GM19395 (cell line): ENCODE results near the gene TRIM28.

Experiments
- ATAC-seq: cut with Tn5 transposase; IDR thresholded peaks from one replicate; pipeline ENCODE4 v1.9.1; 2021; ENCODE audit warnings: mild to moderate bottlenecking, moderate library complexity; ENCODE audit not compliant: unreplicated experiment

Gene TRIM28

GRCh38 chr19:58547323-58548312, 3.8 kb downstream of the TRIM28 start:
- ATAC-seq, result no peak

GRCh38 chr19:58548859-58549663, 5.2 kb downstream of the TRIM28 start:
- no peak for ATAC-seq

DNA sequence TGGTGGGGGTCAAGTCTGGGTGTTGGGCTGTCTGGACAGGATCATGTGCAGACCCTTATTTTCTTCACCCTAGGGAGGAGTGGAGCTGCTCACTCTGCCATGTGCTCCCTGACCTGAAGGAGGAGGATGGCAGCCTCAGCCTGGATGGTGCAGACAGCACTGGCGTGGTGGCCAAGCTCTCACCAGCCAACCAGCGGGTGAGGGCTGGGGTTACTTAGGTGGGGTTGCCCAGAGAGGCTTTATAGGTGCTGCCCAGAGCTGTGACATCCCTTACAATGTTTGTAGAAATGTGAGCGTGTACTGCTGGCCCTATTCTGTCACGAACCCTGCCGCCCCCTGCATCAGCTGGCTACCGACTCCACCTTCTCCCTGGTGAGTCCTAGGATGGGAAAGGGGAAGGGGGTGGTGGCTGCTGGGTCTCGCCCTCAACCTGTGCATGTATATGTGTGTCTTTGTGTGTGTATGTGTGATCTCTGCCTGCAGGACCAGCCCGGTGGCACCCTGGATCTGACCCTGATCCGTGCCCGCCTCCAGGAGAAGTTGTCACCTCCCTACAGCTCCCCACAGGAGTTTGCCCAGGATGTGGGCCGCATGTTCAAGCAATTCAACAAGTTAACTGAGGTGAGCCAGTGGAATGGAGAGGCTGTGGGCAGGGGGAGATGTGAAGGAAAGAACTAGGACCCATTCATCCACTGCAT, 5.9 kb downstream of the TRIM28 start:
- no peak for ATAC-seq

- ATAC-seq, result no peak
Measured at GRCh38 chr19:58550362-58551122, 6.7 kb downstream of the TRIM28 start.

DNA sequence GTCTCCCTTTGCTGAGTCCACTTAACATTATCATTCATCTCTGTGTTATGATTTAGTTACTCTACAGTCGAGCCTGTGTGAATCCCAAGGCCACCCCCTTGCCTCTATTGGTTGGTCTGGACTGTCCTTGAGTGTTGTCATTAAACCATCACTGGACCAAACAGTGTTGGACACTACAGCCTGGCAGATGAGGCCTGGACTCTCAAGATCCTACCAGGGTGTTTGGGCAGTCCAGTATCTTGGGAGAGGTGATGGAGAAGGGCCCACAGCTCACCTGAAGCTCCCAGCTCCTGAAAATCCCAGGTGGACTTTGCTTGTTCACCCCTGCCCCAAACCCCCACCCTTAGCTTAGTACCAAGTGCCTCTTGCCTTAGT, 7.2 kb downstream of the TRIM28 start:
- ATAC-seq, result no peak

DNA sequence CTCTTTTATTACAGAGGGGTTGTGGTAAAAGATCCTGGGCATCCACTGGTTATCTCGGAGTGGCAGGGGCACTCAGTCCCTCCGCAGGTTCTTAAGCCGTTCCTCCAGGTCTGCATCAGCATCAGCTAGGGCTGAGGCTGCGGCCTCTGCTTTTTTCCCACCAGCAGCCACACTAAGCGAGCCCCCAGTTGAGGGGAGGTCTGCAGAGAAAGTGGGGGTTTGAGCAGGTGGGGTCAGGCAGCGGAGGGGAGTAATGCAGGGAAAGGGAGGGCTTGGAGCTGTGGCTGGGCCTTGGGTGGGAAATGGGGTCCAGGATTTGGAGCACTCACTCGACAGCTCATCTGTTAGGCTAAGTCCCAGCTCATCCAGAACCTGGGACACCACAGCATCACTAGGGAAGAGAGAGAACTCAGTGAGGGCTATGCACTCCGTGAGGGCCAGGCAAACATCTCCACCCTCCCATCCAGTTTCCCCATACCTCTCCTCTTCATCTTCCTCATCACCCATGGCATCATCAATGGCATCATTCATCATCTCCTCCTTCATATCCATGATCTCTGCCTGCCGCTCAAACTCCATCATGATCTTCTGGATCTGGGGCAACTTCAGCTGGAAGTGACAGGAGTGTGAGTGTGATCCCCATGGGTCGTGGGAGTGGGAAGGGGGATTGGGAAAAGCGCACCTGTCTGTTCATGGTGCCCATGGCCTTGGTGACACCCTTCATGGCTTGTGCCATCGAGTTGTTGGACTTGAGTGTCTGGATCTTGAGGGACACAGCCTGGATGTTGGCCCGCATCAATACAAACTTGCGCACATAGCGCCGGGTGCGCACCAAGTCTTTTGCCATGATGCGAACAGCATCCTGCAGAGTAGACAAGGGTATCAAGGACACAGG, 8.0 kb downstream of the TRIM28 start:
- no peak for ATAC-seq

DNA sequence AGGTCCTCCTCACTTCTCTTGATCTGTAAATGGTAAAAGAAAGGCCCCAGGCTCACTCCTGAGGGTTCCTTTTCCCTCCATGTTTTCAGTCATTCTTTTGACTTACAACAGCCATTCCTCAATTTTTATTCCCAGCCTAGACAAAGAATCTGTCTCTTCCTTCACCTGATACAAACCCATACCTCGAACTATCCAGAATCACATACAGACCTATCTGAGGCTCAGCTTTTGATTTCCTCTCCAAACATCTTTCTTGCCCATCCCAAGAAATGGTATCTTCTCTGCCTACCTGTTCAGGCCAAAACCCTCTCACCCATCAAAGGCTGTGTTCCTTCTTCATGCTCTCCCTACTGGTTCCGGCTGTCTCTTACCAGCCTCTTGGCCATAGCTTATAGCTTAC, 8.8 kb downstream of the TRIM28 start:
- no peak for ATAC-seq

DNA sequence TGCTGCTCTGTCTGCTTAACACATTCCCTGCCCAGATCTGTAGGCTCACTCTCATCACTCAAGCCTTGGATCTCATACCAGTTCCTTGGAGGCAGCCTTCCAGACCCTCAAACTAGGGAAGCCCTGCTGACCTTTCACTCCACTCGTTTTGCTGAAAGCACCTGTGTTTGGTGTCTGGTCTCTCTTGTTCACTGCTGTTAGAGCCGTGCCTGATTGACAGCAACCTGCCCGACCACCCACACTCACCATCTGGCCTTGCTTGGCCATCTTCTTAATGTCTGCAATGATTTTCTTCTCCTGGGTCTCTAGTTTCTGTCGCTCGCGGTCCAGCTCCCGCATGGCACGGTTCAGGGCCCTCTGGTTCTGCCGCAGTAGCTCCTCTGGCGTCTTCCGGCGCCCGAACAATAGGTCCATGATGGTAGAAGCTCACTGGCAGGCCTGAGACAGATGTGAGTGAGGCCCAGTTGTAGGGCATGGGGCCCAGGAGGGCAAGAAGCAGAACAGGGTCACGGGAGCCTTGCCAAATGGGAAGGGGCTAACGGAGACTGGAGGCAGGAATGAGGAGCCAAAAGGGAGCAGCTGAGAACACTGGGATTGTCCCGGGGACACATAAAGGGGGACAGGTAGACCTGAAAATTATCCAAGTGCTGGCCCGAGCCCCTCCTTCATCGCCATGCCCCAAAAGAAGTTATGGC, 10.1 kb downstream of the TRIM28 start:
- no peak for ATAC-seq

DNA sequence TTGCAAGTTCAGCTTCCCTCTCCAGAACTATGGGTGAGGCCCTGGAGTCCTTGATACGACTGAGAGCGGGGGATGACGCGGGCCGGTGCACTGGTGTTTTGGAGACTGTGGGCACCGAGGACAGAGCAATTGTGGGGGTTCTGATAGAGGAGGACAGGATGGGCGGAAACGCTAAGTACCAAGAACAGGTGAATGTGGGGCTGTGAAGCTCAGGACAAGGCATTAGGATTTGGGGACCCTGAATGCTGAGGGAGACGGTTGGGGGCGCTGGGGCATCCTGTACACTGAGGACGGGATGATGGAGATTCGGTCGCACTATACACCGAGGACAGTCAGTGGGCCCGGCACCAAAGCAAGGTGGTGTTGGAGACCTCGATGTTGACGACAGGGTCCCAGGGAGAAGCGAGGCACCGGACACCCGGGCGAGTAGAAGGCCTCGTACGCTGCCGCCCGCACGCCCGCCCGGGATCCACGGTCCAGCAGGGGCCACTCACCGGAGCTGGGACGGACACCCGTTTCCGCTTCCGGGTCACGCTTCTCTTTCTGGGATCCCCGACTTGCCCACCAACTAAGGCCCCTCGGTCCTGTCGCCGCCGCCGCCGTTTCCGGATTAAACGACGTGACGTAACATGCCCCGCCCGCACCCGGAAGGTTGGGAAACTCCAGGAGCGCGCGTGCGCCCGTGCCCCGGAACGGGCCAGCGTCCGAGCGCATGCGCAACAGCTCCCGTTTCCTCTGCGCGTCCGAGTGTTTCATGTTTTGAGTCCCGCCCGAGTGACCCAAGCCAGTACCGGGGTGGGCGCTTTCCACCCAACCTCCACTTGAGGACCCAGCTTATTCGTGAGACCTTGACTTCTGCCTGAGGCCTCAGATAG, 10.9 kb downstream of the TRIM28 start, which contains the start of gene CHMP2A:
Gene CHMP2A, minus strand, starts transcription at position 612 of the 875 bp plus-strand sequence. CDS start 893 bp downstream, outside the sequence.
- ATAC-seq, result peak; percentile 34

DNA sequence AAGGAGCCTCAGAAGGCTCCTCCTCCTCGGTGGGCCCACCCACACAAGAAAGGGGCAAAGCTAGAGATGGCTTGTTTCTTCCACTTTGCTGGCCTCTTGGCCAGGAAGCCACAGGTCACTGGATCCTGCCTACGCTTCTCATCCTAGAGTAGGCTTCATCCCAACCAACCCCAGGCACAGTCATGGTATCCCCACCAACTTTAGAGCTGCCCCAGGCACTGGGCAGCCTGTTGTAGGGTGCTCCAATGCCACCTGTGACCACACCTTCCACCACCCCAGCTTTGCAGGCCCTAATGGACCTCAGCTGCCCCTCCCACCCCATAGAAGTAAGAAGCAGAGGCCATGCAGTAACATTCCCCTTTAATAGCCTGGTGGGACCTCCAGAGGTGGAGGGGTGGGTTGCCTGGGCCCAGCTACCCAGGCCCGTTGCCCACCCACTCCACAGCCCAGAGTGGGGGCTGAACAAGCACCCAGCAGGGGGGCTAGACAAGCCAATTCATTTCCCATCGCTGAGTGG, 11.6 kb downstream of the TRIM28 start:
- no peak for ATAC-seq

DNA sequence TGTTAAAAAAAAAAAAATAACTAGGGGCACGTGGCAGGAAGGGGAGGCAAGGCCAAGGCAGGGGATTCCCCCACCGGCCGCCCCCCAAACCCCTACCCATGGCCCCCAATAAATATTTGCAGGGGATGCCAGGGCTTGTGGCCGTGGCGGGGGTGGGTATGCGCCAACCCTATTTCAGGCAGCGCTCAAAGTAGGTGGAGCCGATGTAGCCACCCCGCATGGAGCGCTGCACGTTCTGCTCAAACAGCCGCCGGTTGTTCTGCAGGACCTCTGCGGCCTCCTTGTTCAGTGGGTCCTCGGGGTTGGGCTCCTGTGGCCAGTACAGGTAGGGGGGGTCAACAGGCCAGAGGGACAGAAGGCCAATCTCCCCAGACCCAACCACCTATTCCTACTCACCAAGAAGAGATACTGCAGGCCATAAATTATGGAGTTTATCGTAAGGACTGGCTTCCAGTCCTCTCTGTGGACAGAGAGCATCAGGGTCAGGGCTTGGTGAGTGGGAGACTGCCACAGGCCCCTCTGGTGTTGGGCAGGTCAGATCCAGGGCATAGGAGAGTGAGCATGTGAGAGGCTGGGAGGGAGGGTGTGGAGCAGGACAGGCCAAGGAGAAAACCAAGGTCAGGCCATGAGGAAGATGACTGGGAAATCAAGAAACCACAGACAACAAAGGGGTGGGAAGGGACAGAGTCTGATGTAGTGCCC, 12.2 kb downstream of the TRIM28 start:
- ATAC-seq, result no peak

DNA sequence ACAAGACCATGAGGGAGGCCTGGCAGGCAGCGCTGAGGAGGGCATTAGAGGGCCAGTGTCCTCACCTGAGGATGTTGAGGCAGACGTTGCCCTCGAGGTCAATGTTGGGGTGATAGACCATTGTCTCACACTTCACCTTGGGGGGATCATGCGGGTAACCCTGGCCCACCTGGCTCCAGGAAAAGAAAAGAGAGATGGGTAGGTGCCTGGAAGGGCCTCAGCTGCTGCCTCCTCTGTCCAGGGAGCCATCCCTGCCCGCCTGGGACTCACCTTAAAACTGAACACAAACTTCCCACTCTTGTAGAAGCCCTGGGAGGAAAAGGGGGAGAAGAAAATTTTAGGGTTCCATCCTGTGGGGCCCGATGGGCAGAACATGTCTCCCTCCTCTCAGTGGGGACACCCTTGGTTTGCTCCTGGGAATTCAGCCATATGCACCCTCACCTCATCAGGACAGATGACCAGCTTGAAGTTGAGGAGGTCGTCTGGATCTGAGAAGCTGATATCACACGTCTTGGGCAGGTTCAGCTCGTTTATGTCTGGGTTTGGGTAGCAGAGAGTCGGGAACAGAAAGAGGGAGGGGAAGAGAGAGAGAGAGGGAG, 12.9 kb downstream of the TRIM28 start:
- ATAC-seq, result no peak

- no peak for ATAC-seq
Measured at GRCh38 chr19:58557221-58558065, 13.6 kb downstream of the TRIM28 start.

DNA sequence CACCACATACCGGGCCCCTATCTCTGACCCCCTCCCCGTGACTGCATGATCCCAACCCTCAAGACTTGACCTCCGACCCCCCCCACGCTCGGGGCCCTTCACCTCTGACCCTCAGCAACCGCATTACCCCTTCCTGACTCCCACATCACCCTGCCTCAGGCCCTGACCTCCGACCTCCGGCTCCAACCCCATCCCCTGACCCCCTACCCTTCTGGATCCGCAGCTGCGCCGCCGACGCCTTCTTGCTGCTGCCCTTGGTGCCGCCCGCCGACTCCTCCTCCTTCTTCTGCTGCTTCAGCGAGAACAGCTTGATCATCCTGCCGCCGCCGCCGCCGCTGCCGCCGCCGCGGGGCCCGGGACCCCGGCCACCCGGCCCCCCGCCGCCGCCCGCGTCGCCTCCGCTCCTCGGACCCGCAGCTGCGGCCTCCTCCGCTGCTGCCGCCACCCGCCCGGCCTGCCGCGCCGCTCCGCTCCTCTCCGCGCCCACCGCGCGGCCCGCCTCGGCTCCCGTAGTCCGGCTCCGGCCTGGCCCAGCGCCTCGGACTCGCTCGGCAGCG, 14.3 kb downstream of the TRIM28 start, which contains the start of gene UBE2M:
Gene UBE2M, minus strand, starts transcription at position 546 of the 557 bp plus-strand sequence. Its CDS starts 230 bp downstream, at position 316.
- no peak for ATAC-seq

DNA sequence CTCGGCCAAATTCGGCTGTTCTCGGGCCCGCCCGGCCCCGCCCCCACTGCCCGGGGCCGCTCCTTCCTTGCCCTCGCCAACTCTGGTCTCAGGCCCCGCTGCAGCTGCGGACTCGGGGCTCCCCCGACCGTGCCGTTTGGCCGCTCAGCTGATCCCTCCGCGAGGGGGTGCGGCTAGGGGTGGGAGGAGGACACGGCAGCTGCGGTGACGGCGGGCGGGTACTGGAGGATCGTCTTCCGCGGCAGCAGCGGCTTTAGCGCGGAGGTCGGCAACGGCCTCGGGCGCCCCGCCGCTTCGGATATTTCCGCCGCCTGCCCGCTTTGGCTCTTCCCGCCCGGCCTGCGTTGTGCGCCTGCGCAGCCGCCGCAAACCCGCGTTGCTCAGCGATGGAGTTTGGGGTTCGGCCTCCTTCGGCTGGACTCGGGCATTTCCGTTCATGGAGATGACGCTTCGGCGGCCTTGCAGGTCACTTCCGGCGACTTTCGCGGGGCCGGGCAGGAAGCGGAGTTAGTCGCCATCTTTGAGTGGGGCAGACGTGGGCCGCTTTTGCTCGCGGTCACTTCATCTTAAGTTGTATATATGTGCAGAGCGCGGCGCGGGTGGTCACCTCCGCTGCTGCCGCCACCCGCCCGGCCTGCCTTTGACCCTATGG, 14.9 kb downstream of the TRIM28 start:
- ATAC-seq, result peak; percentile 52
